OCI-M2 (cell line): ENCODE data around the gene RAP2B.
"Not testable (repeated sequence)": the region's sequence is repeated elsewhere in the genome, so short reads cannot be mapped to it uniquely, and the experiment has no call there.

Experiments
- DNase-seq: peaks from one replicate; lab custom pipeline; 2025; ENCODE audit not compliant: unreplicated experiment; lab: John Stamatoyannopoulos, UW

Gene RAP2B

DNA sequence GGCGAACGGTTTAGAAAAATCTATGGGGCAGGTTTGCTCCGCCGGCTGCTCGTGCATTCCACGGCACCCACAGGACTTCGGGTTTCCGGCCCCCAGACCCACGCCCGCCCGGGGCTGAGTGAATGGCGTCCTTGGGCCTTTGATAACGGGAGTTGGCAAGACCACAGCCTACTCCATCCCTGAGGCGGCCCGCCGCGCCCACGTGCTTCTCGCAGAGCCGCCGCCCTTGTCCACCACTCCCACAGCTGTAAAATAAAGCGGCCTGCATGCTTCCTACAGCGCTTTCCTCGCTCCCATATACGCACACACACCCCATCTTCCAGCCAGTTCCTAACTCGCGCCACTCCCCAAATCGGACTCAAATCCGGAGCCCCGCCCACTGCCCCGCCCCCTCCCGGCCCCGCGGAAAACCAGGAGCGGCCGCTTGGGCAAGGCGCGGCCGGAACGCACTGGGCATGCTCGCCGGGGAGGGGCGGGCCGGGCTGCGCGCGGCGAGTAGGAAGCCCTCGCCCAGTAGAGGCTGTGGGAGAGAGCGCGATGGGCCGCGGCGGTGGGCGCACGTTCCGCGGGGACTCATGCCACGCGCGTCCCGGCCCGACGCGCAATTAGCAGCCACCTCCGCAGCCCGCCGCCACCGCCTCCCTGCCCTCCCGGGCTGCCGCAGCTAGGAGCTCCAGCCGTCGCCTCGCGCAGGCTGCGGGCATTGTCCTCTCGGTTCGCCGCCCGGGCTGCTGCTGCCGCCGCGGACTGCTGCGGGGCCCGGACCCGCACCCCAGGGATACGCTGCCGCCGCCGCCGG is at the start of gene RAP2B:
Gene RAP2B, plus strand, starts transcription at position 513 of the 799 bp plus-strand sequence. CDS start 468 bp downstream, outside the sequence.
- DNase-seq, result no peak

DNA sequence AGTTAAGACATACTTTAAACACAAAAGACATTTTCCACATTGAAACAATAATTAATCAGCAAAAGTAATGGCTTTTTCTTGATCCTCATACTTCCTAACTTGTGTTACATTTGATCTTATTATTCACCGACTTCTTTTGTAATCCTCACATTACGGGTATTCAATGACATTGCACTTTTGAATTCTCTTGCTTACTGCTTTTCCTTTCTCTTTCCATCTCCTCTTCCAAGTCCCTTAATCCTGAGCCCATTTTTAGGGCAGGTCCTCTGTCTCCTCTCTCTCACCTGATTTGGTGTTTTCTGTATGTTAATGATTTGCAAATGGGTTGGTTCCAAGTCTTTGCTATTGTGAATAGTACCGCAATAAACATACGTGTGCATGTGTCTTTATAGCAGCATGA is 48.5 kb upstream of the RAP2B start:
- DNase-seq, result no peak

DNA sequence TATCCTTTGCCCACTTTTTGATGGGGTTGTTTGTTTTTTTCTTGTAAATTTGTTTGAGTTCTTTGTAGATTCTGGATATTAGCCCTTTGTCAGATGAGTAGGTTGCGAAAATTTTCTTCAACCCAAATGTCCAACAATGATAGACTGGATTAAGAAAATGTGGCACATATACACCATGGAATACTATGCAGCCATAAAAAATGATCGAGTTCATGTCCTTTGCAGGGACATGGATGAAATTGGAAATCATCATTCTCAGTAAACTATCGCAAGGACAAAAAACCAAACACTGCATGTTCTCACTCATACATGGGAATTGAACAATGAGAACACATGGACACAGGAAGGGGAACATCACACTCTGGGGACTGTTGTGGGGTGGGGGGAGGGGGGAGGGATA is 47.8 kb upstream of the RAP2B start:
- not testable (repeated sequence) for DNase-seq

DNA sequence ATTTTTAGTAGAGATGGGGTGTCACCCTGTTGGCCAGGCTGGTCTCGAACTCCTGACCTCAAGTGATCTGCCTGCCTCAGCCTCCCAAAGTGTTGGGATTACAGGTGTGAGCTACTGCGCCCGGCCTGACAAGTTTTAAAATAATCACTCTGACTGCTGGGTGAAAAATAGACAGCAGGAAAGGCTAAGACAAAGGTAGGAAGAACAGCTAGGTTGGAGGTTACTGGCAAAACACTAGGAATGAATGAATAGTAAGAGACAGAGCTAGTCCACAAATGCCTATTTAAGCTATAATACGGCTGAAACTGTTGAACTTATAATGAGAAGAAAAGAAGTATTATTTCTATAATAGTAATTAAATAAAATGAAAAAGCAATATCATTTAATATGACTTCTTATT is 46.7 kb upstream of the RAP2B start:
- no peak for DNase-seq

DNA sequence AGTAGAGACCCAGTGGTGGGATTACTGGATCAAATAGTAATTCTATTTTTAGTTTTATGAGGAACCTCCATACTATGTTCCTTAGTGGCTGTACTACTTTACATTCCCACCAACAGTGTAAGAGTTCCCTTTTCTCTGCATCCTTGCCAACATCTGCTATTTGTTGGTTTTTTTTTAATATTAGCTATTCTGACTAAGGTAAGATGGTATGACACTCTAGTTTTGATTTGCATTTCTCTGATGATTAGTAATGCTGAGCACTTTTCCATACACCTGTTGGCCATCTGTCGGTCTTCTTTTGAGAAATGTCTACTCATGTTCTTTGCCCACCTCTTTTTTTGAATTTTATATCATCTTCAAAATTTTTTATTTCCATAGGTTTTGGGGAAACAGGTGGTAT is 34.2 kb upstream of the RAP2B start:
- DNase-seq, result no peak

DNA sequence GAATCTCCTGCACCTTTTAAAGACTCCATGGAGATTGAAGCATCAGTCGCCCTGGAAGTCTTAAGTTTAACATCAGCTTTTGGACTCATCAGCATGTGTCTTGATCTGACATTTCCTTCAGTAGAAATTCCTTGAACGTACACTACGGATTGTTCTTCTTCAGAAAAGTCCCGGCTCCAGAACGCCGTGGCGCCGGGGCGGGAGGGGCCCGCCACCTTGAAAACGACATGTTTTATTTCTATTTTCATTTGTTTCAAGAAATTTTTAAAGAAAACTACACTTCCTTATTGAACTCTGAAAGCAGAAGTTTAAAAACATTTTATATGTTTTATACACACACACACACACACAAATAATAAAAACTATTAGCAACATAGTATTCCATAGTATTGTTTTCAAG is 32.6 kb upstream of the RAP2B start:
- no peak for DNase-seq

DNA sequence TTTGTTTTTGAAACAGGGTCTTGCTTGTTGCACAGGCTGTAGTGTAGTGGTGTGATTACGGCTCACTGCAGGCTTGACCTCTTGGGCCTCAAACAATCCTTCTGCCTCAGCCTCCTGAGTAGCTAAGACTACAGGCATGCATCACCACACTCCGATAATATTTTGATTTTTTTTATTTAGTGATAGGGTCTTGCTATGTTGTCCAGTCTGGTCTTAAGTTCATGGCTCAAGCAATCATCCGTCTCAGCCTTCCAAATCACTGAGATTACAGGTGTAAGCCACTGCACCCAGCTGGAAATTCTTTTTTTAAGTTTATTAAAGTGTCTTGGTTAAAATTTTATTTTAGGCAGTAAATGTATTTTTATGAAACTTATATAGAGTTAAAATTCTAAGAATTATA is 32.2 kb upstream of the RAP2B start:
- no peak for DNase-seq

DNA sequence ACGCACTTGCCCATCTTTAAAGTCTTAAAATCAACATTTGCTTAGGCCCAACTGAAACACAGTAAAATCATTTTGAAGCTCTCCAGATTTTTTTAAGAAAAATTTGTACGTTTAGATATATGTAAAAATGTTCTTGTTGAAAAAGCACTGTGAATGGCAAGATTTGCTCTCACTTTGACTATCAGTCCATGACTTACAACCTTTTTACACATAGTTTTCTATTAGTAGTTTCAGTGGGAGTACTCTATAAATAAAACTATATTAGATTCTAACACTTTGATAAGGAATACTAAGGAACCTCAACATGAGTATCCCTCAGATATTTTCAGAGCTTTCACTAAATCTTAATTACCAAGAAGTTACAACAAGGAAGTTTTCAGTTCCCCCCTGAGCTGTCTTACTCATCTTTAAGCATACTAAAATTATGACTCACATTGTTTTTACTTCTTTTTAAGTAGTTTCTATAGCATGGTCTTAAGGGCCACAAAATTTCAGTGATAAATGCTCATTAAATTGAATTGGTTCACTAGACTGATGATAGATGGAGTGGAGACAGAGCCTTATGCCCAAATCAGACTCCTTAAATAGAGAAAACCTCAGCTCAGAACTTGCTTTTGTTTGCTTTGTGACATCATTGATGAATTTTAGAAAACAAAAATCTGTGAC is 31.6 kb upstream of the RAP2B start:
- no peak for DNase-seq

DNA sequence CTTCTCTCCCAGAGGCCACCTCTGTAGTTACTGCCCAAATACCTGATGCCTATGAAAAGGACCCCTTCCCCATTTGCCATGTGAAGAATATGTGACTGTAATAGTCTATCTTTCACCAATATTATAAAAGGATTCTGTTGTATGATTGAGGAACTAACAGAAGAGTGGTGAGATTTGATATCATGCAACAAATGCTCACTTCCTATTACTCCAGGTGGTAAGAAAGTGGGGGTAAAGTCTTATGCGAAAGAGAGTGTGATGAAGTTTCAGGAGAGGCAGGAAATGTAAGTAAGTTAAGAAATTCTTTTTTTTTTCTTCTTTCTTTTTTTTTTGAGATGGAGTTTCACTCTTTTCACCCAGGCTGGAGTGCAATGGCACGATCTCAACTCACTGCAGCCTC is 24.4 kb upstream of the RAP2B start:
- DNase-seq, result no peak

DNA sequence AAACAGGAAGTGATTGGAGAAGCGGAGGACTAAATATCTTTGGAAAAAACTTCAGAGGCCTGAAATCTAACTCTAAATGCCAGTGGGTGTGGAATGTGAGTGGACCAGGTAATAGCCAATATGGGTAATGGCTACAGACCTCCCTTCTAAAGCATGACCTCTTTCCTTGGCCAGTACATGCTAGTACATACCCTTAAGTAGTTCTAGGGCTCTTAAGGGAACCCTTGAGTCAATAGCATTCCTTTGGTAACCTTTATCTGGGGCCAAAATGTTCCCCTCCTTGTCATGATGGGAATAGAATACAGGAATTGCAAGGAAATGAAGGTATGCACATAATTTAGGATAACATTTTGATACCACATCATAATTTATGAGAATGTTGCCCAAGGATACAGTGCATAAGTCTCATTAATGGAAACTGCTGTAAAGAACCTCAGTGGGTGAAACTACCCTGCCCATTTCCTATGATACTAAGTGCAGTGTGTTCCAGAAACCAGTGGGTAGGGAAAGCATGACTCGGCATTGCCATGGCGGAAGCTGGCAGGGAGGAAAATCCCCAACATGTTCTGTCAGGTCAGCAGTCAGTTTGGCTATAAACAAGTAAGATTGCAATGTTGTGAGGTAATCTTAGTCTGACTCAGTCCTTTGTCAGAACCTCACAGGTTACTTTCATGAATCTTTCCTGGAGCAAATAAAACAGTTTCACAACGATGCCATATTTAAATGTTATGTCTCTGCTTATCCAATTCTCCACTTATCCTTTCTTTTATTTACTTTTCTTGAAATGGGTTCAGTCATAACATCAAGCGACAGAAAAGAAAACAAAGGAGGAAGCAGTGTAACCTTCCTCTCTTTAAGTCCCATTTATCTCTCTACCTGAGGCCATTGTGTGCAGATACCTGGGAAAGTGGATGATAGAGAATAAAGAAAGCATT is 23.5 kb upstream of the RAP2B start:
- DNase-seq, result no peak

DNA sequence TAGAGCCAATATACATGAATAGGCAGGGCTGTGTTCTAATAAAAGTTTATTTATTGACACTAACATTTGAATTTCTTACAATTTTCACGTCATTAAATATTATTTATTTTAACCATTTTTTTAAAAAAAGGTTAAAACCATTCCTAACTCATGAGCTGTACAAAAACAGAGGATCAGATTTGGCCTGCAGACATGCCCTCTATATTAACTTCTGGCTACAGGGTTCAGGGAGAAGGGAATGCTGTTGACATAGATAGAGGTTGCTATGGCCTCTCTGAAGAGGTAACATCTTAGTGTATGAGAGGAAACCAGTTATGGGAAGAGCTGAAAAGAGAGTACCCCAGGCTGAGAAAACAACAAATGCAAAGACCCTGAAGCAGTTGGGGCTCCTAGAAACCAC is 19.1 kb upstream of the RAP2B start:
- no peak for DNase-seq

DNA sequence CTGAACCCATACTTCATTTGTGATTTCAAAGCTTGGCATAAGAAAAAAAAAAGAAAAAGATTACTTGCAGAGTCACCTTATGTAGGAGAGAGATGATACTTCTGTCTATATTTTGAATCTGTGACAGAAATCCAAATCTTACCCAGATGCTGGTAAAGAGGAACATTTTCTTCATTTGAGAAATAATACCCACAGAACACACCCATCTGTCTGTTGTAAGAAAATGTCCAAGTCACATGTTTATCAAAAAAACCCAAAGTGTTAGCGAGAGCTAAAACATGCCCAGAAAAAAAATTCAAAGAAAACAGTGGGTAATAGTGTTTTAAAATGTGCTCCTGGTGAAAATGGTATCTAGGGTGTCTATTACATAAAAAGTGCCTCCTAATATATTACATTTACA is 18.0 kb upstream of the RAP2B start:
- DNase-seq, result no peak

DNA sequence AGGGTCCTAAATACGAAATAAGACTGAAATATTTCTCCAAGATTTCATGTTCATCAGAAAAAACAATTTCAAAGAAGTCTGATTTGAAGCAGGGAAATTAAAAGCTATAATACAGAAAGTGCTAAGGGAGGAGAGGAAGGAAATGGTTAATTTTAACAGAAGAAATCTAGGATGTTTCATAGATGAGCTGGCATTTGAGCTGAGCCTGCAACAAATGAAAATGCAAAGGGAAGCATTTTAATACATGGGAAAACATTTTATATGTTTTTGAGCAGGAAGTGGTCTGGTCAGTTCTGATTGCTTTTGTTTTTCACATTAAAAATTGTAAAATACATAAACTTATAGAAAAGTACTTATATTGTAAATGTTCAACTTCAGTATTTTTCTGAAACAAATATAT is 17.2 kb upstream of the RAP2B start:
- DNase-seq, result no peak

DNA sequence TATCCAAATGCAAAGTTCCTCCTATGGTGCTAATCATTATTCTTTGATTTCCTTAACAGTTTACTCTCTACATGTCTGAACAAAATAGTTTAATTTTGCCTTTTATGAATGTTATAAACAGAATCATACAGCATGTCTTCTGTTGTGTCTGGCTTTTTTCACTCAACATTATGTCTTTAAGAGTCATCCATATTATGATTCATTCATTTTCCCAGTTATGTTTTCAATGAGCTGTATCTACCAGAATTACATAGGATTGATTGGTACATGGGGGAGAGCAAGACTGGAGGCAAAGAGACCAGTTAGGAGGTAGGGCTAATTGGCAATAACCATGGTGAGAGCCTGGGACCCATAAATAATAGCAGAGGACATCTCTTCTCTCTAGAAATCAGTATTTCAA is 16.6 kb upstream of the RAP2B start:
- no peak for DNase-seq

DNA sequence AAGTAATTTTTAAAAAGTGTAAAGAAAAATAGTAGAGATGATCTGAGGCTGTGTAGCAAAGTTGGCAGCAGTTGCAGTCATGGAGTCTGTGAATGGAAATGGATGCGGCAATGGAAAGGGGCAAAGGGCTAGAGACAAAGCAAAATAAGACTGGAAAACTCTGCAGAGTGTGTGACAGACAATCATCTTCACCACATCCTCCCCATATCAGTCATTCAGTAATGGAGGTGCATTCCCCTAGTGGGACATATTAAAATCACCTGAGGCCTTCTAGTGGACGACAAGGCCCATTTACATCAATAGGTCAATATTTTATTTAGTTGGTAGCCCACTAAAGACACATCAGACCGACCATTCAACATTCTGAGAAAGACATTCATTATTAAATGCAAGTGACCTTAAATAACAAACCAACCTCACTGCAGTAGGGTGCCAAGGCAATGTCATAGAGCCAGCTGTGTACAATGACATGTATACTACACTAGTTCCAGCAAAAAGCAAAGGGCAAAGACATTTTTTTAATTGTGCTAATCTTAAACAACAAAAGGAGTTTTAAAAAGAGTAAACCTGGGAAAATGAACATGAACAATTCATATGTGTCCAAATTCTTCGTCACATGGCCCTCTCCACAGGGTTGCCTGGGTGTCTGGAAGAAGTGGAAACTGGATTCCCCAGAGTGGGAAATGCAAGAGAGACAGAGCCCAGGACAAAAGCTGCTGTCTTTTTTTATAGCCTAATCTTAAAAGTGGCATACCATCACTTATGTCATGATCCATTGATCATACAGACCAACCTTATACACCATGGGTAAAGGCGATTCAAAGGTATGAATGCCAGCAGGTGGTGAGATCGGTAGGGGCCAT is 15.6 kb upstream of the RAP2B start:
- DNase-seq, result no peak

DNA sequence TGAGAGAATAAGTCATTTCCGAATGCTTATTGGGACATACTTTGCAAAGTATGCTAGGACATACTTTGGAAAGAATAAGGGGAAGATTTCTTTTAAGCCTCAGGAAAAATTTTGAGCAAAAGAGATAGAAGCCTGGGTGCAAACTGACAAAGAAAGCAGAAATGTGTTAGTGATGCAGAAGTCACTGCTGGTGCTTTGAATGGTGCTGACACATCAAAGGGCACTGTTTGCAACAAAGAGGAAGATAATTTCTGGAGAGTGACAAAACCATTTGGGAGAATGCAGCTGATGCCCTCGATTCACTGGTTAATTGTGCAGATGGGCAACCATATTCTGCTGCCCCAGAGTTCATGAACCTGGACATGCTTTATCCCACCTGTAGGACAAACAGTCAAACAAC is 11.0 kb upstream of the RAP2B start:
- DNase-seq, result no peak

DNA sequence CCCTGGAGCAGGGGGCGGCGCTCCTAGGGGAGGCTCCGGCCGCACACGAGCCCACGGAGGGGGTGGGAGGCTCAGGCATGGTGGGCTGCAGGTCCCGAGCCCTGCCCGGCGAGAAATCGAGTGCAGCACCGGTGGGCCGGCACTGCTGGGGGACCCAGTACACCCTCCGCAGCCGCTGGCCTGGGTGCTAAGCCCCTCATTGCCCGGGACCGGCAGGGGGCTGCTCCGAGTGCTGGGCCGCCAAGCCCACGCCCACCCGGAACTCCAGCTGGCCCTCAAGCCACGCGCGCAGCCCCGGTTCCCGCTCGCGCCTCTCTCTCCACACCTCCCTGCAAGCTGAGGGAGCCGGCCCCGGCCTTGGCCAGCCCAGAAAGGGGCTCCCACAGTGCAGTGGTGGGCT is 6.2 kb upstream of the RAP2B start:
- not testable (repeated sequence) for DNase-seq

DNA sequence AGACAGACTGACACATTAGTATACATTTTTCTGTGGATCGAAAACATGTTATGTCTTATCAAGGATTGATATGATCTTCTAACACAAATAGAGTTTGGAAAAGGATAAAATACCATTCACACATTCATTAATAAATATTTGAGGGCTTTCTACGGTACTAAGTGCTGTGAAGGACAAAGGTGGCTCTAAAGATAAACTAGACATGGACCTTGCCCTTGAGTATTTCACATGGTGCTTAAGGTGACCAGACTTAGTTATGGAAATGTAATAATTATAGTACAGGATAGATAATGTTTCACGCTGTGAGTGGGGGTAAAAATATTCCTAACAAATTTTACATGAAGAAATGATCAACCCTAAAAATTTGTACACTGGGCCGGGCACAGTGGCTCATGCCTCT is 3.8 kb upstream of the RAP2B start:
- no peak for DNase-seq

DNA sequence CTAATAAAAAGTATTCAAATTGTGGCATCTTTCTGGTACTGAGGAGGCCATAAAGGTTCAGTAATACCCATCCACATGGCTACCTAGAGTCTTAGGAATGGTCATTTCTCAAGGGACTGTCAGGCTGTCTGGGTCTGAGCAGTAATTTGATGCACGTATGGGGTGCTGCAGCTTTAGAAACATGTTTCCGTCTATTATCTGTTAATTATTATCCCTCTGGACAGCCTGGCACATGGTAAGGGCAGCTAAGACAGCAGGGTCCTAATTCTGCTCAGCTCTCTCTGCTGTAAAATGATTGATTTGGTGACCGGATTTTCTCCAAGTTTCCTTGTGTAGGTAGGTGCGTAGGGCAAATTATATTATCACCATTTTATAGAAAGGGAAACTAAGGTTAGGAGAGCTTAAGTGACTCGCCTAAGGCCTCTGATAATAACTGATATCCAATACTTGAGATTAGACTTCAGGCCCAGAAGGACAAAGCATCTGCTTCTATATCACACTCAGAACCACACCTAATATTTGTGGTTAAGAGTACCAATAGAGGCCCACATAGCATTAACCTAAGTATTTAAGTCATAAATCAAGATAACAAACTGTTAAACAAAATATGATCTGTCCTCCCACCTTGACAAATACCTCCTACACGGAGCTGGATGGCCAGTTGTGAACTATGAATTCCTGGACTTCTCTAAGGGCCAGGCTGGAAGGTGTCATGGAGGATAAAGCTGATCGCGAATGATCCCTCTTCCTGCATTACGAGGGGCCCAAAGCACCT is 2.9 kb upstream of the RAP2B start:
- no peak for DNase-seq
